ENCODE results near the gene GPATCH4. TPM values are rescaled to one million over a fixed set of nuclear protein-coding genes. Genes with fewer than 3 reads are reported as not detected.

GPATCH4 gene
- total and polyA plus RNA-seq, 2 of the 4 experiments (the other 2 are of a cell fraction): 32.6 to 41.8 TPM

DNA sequence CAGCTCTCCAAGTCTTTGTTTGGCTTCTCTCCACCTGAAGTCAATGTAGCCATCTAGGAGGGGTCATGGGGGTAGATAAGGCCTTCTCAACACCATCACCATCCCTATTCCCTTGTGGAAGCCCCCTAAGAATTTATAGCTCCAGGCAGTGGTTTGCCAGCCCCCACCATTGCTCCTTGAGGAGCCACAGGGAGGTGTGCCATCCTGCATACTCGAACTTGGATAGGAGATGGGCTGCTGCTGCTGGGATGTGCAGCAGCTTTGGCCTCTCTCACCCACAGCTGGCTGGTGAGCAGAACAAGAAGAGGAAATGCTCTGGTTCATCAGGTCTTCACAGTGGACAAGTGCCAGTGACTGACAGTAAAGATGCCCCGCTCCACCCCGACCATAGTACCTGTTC is 4.9 kb downstream of the GPATCH4 start:
- H3K4me3 ChIP-seq (ENCODE audit: insufficient read depth, low read depth, low read length): no peak overlapping the region
- H2BK5ac ChIP-seq (ENCODE audit: low read depth, low read length, poor library complexity, severe bottlenecking): no peak overlapping the region
- no peak overlapping the region for H3K9ac ChIP-seq (ENCODE audit: low read depth, low read length)
- peaks cover 27 to 63% of the 10 kb centered on the region in 2 experiments for H3K79me1 ChIP-seq (ENCODE audit: low read depth in 1 of 2, low read length in 2 of 2)
- H4K8ac ChIP-seq (ENCODE audit: low read depth in 2 of 2, low read length in 2 of 2): no peak overlapping the region
- H3K4ac ChIP-seq (ENCODE audit: low read depth, low read length): no peak overlapping the region
- H3K9me1 ChIP-seq (ENCODE audit: insufficient read depth, low read length): peaks cover 12% of the 10 kb centered on the region
- in situ Hi-C loops (cut with MboI; ENCODE audit: low sequenced_read_pairs) (no loop called here), dilution Hi-C loops (cut with HindIII; ENCODE audit: low sequenced_read_pairs, unreplicated experiment) (no loop called here), intact Hi-C loops (cut with micrococcal nuclease) (no loop called here)
- no peak overlapping the region for H3K18ac ChIP-seq (ENCODE audit: low read depth, low read length)
- H3K27ac ChIP-seq (ENCODE audit: insufficient read depth, low read length): no peak overlapping the region
- no peak overlapping the region for H3K14ac ChIP-seq (replicated peaks; ENCODE audit: low read depth, low read length)
- H3K23ac ChIP-seq (ENCODE audit: low read depth, low read length): no peak overlapping the region
- no peak overlapping the region for H2BK15ac ChIP-seq (ENCODE audit: low read depth, low read length)
- TF ChIP-seq FOS (IDR thresholded peaks at IDR 0.05; ENCODE audit: low read depth, low read length) (no peak), MXI1 (IDR thresholded peaks at IDR 0.05; ENCODE audit: borderline replicate concordance, low read depth, low read length) (no peak), NFE2L2 (IDR thresholded peaks at IDR 0.05; ENCODE audit: low read depth, low read length) (no peak), BHLHE40 (IDR thresholded peaks at IDR 0.05; ENCODE audit: low read depth, low read length) (no peak), MAZ (IDR thresholded peaks at IDR 0.05; ENCODE audit: borderline replicate concordance, low read depth, low read length) (no peak), RCOR1 (IDR thresholded peaks at IDR 0.05; ENCODE audit: insufficient replicate concordance, low read length) (no peak)
- TF ChIP-seq, protein P1, sequence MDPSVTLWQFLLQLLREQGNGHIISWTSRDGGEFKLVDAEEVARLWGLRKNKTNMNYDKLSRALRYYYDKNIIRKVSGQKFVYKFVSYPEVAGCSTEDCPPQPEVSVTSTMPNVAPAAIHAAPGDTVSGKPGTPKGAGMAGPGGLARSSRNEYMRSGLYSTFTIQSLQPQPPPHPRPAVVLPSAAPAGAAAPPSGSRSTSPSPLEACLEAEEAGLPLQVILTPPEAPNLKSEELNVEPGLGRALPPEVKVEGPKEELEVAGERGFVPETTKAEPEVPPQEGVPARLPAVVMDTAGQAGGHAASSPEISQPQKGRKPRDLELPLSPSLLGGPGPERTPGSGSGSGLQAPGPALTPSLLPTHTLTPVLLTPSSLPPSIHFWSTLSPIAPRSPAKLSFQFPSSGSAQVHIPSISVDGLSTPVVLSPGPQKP (IDR thresholded peaks at IDR 0.05; ENCODE audit: borderline replicate concordance, low read depth, low read length): no peak
- no peak overlapping the region for H2AK9ac ChIP-seq (replicated peaks; ENCODE audit: low read depth, low read length, poor library complexity)
- no peak overlapping the region for H2AK5ac ChIP-seq (ENCODE audit: low read depth, low read length)
- ChIA-PET POLR2A (ENCODE audit: unreplicated experiment) (no interaction called here), CTCF (no interaction called here)
- DNase-seq (no peak), ATAC-seq (ENCODE audit: low read depth) (no peak)
- H3K9me3 ChIP-seq (ENCODE audit: control insufficient read depth, insufficient read depth, low read length): no peaks in the 10 kb centered on the region
- H4K91ac ChIP-seq (ENCODE audit: insufficient read depth, low read depth, low read length): no peak overlapping the region
- peaks cover 33% of the 10 kb centered on the region for H3K36me3 ChIP-seq (ENCODE audit: control insufficient read depth, insufficient read depth, low read length)
- H2BK20ac ChIP-seq (ENCODE audit: low read depth, low read length): no peak overlapping the region
- WGBS, 2 experiments (ENCODE audit: extremely low coverage in 2 of 2, insufficient read length in 1 of 2): no CpG with 5 or more reads among the region's 3 CpGs
- no peaks in the 10 kb centered on the region for H4K20me1 ChIP-seq (ENCODE audit: insufficient read depth, low read length)
- H4K5ac ChIP-seq (ENCODE audit: low read depth, low read length): no peak overlapping the region
- no peak overlapping the region for H3K56ac ChIP-seq (ENCODE audit: extremely low read depth, insufficient read depth, low read length)
- no peaks in the 10 kb centered on the region for H3K27me3 ChIP-seq (ENCODE audit: control insufficient read depth, insufficient read depth, low read length)
- peaks cover 6% of the 10 kb centered on the region; the same call in 1 of the 2 replicates for H3K4me1 ChIP-seq (ENCODE audit: control insufficient read depth, insufficient read depth, low read length)
- no TSS peak for BruUV-seq (replicated peaks)
- no peak overlapping the region for H2BK120ac ChIP-seq (ENCODE audit: low read depth, low read length)
- no peak overlapping the region for H2AFZ ChIP-seq (replicated peaks; ENCODE audit: low read length, poor library complexity)
- no peak overlapping the region for H3K4me2 ChIP-seq (ENCODE audit: low read depth, low read length)

Data from IMR-90 (cell line).